CD4-positive, alpha-beta memory T cell (primary cell): Measurements from ENCODE around the gene INTS7. TPM values are rescaled to one million over a fixed set of nuclear protein-coding genes. Genes with fewer than 3 reads are reported as not detected.
"Not testable (repeated sequence)": the region's sequence is repeated elsewhere in the genome, so short reads cannot be mapped to it uniquely, and the experiment has no call there.

Experiments used
- CTCF ChIA-PET: fragments of 350-600 bp; sonication (Branson Sonifier 250); formaldehyde crosslinking; loops from one replicate; lab custom pipeline; 2021; ENCODE audit warnings: inconsistent platforms; ENCODE audit not compliant: partially characterized antibody; lab: Charles Lee
- POLR2A ChIA-PET: fragments of 350-600 bp; sonication (Branson Sonifier 250); formaldehyde crosslinking; loops from one replicate; lab custom pipeline; 2021; ENCODE audit not compliant: partially characterized antibody; lab: Charles Lee
- DNase-seq, 5 donors: peaks; one replicate each; pipeline versions ENCODE4 v3.0.0 to v3.0.0-alpha.2; 2020 to 2022; ENCODE audit warnings: mixed read lengths in 1 of 5
- H3K27ac ChIP-seq: one replicate; pipeline ENCODE4 v1.7.0; 2013; ENCODE audit warnings: low read depth, low read length
- H3K27me3 ChIP-seq: 2 replicates; pipeline ENCODE4 v1.7.0; 2013; ENCODE audit warnings: mild to moderate bottlenecking, low read length, moderate library complexity; ENCODE audit not compliant: insufficient read depth
- H3K36me3 ChIP-seq: 2 replicates; pipeline ENCODE4 v1.7.0; 2013; ENCODE audit warnings: mild to moderate bottlenecking, low read length, moderate library complexity; ENCODE audit not compliant: insufficient read depth
- H3K4me1 ChIP-seq: 2 replicates; pipeline ENCODE4 v1.7.0; 2013; ENCODE audit warnings: mild to moderate bottlenecking, low read length, moderate library complexity; ENCODE audit not compliant: insufficient read depth
- H3K4me3 ChIP-seq, 2 donors: one replicate each; pipeline ENCODE4 v1.7.0; 2013; ENCODE audit warnings: low read length in 2 of 2, mild to moderate bottlenecking in 1 of 2
- H3K9me3 ChIP-seq, 2 donors: one replicate each; pipeline ENCODE4 v1.7.0; 2013; ENCODE audit warnings: low read length in 2 of 2, control low read depth in 1 of 2; ENCODE audit not compliant: control insufficient read depth in 1 of 2
- H3K27ac Mint-ChIP-seq, 7 donors: one replicate each; pipeline ENCODE4 v1.8.0; 2020 to 2021; ENCODE audit warnings: mixed read lengths in 7 of 7, mild to moderate bottlenecking in 6 of 7, inconsistent platforms in 3 of 7, moderate library complexity in 3 of 7
- H3K27me3 Mint-ChIP-seq, 2 donors: one replicate each; pipeline ENCODE4 v1.8.0; 2020 to 2021; ENCODE audit warnings: mixed read lengths in 2 of 2
- H3K36me3 Mint-ChIP-seq, 2 donors: one replicate each; pipeline ENCODE4 v1.8.0; 2020 to 2021; ENCODE audit warnings: mixed read lengths in 2 of 2, inconsistent platforms in 1 of 2, mild to moderate bottlenecking in 1 of 2
- H3K4me1 Mint-ChIP-seq, 4 donors: one replicate each; pipeline ENCODE4 v1.8.0; 2020 to 2021; ENCODE audit warnings: mixed read lengths in 4 of 4, mild to moderate bottlenecking in 1 of 4
- H3K4me3 Mint-ChIP-seq, 8 donors: one replicate each; pipeline ENCODE4 v1.8.0; 2020 to 2021; ENCODE audit warnings: mixed read lengths in 8 of 8, mild to moderate bottlenecking in 7 of 8, moderate library complexity in 6 of 8, inconsistent platforms in 3 of 8
- H3K9me3 Mint-ChIP-seq, 8 donors: one replicate each; pipeline ENCODE4 v1.8.0; 2020 to 2021; ENCODE audit warnings: mixed read lengths in 8 of 8, mild to moderate bottlenecking in 5 of 8, inconsistent platforms in 3 of 8, moderate library complexity in 1 of 8
- intact Hi-C: fragments of 100-400 bp; cut with micrococcal nuclease; formaldehyde crosslinking; loops from one replicate; pipeline ENCODE4 v1.15.1; 2023
- polyA plus RNA-seq, 2 donors: library from polyadenylated mRNA; unstranded; fragments of 300-500 nt; fragmentation: Illumina TruSeq; gene quantifications; one replicate each; pipeline ENCODE4 v1.2.3, GENCODE V29; 2021
- total RNA-seq, 2 experiments: library from RNA; stranded (reverse); gene quantifications; one replicate each; pipeline ENCODE4 v1.2.3, GENCODE V29; 2021

Gene INTS7
- total and polyA plus RNA-seq, 4 experiments from 2014 or later: 8.4 to 19.1 (median 10.9) TPM

DNA sequence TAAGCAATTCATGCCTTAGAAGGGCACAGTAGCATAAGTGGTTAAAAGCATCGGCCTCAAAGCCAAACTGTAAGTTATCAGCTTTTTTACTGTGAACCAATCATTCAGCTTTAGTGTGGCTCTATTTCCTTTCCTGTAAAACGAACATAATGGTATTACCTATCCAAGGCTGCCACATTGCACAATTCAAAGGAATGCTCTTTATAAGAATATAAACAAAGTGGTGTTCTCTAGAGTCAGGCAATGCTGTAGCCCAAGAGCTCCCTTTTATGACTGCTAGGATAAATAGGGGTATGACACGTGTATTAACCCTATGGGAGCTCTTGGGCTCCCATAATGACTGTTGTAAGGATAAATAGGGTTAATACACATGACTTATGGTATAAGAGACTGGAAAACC is 25.4 kb downstream of the INTS7 start:
- intact Hi-C loops: loop anchor here (5.0 kb wide), 1 partner anchor 357 kb away; no protein-coding TSS in a partner anchor
- H3K27me3 ChIP-seq: no peaks in the 10 kb centered on the region
- POLR2A ChIA-PET: no interaction called here
- Mint-ChIP-seq H3K36me3 (peaks cover 18 to 21% of the 10 kb centered on the region in 2 donors), H3K9me3 (no peaks in the 10 kb centered on the region), H3K27ac (no peak overlapping the region), H3K27me3 (no peaks in the 10 kb centered on the region), H3K4me1 (peaks cover 0 to 8% (median 4%) of the 10 kb centered on the region in 4 donors), H3K4me3 (no peak overlapping the region)
- no peak for DNase-seq
- H3K36me3 ChIP-seq: peaks cover 5% of the 10 kb centered on the region
- H3K9me3 ChIP-seq: no peaks in the 10 kb centered on the region
- H3K4me3 ChIP-seq: no peak overlapping the region
- CTCF ChIA-PET: interaction anchor here (0.7 to 2.4 kb wide), 7 partner anchors 12 to 446 kb away, joined by 3 to 16 read pairs (median 4); partner anchors contain the start of genes DTL and INTS7
- H3K4me1 ChIP-seq: no peaks in the 10 kb centered on the region
- H3K27ac ChIP-seq: no peak overlapping the region

DNA sequence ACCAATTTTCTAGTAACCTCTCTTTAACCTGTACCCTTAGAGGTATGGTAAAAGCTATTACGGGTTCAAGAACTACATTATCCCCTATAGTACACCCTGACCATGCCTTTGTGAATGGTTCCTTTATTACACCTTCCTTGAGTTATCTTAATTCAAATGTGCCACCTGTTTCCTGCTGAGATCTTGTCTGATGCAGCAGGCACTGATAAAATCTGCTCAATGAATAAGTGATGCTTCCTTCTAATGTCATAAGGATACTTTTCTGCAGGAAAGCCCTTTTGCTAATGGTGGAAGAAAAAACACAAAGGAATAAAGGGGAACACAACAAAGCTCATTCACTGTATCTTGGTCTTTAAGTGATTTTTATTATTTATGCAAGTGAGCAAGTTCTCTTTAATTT is 25.8 kb downstream of the INTS7 start:
- Histone ChIP-seq H3K27me3 (no peaks in the 10 kb centered on the region), H3K9me3 (no peaks in the 10 kb centered on the region), H3K36me3 (peaks cover 9% of the 10 kb centered on the region), H3K27ac (no peak overlapping the region), H3K4me3 (no peak overlapping the region), H3K4me1 (no peaks in the 10 kb centered on the region)
- Mint-ChIP-seq H3K27me3 (no peaks in the 10 kb centered on the region), H3K9me3 (no peaks in the 10 kb centered on the region), H3K4me1 (peaks cover 0 to 8% (median 4%) of the 10 kb centered on the region in 4 donors), H3K4me3 (no peak overlapping the region), H3K27ac (peak overlapping the region in 1 of 7 donors; percentile 2), H3K36me3 (peaks cover 21 to 24% of the 10 kb centered on the region in 2 donors)
- no peak for DNase-seq
- ChIA-PET POLR2A (no interaction called here), CTCF (interaction anchor here (0.7 to 2.4 kb wide), 6 partner anchors 12 to 446 kb away, joined by 3 to 16 read pairs (median 4); partner anchors contain the start of genes DTL and INTS7)
- intact Hi-C loops: no loop called here

DNA sequence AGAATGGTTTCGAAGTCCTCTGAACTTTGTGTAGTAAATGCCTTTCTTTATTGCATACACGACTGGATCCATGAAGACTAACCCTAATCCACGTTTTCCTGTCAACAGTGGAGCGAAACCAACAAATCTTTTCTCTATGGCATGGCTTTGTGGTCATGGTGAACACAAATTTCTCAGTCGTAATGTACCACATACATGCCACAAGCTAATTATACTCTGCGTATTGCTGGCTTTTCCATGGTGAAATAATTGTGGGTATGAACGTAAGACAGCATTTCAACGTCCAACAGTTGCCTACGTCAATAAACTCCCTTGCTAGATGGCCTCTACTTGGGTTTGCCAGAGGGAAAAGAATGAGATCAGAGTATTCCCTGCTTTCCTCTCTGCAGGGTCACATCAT is 27.5 kb downstream of the INTS7 start:
- no peaks in the 10 kb centered on the region for H3K4me1 ChIP-seq
- no peaks in the 10 kb centered on the region for H3K9me3 ChIP-seq
- ChIA-PET POLR2A (no interaction called here), CTCF (no interaction called here)
- no peak overlapping the region for H3K4me3 Mint-ChIP-seq
- H3K9me3 Mint-ChIP-seq: no peaks in the 10 kb centered on the region
- peaks cover 22 to 29% of the 10 kb centered on the region in 2 donors for H3K36me3 Mint-ChIP-seq
- peaks cover 0 to 8% (median 4%) of the 10 kb centered on the region in 4 donors for H3K4me1 Mint-ChIP-seq
- no peaks in the 10 kb centered on the region for H3K27me3 Mint-ChIP-seq
- H3K27ac Mint-ChIP-seq: no peak overlapping the region
- H3K27ac ChIP-seq: no peak overlapping the region
- H3K27me3 ChIP-seq: no peaks in the 10 kb centered on the region
- no peak for DNase-seq
- H3K36me3 ChIP-seq: peaks cover 9% of the 10 kb centered on the region
- intact Hi-C loops: no loop called here
- H3K4me3 ChIP-seq: no peak overlapping the region

GRCh38 chr1:212007178-212007577 is 28.2 kb downstream of the INTS7 start:
- Mint-ChIP-seq H3K27me3 (no peaks in the 10 kb centered on the region), H3K27ac (no peak overlapping the region), H3K4me1 (peaks cover 0 to 8% (median 3%) of the 10 kb centered on the region in 4 donors), H3K9me3 (no peaks in the 10 kb centered on the region), H3K4me3 (no peak overlapping the region), H3K36me3 (peaks cover 25 to 36% of the 10 kb centered on the region in 2 donors)
- H3K36me3 ChIP-seq: peaks cover 9% of the 10 kb centered on the region
- POLR2A ChIA-PET: no interaction called here
- CTCF ChIA-PET: no interaction called here
- no peaks in the 10 kb centered on the region for H3K27me3 ChIP-seq
- H3K4me3 ChIP-seq: no peak overlapping the region
- DNase-seq: no peak
- H3K4me1 ChIP-seq: no peaks in the 10 kb centered on the region
- no peaks in the 10 kb centered on the region for H3K9me3 ChIP-seq
- H3K27ac ChIP-seq: no peak overlapping the region
- intact Hi-C loops: no loop called here

- CTCF ChIA-PET: interaction anchor here (1.2 to 1.8 kb wide), 3 partner anchors 8 to 451 kb away, joined by 4 to 7 read pairs (median 4); partner anchors contain the start of genes DTL and INTS7
- H3K36me3 Mint-ChIP-seq: peaks cover 31 to 49% of the 10 kb centered on the region in 2 donors
- peaks cover 9% of the 10 kb centered on the region for H3K36me3 ChIP-seq
Measured at GRCh38 chr1:212004895-212005608, 30.3 kb downstream of the INTS7 start.

GRCh38 chr1:212002536-212002935 is 32.8 kb downstream of the INTS7 start:
- ChIA-PET CTCF (interaction anchor here (1.7 kb wide), 1 partner anchor 10 kb away, joined by 8 read pairs; no protein-coding TSS in a partner anchor), POLR2A (no interaction called here)
- peak overlapping the region in 1 of 7 donors; percentile 62 for H3K27ac Mint-ChIP-seq
- peaks cover 28 to 41% of the 10 kb centered on the region in 2 donors for H3K36me3 Mint-ChIP-seq
- no peaks in the 10 kb centered on the region for H3K27me3 Mint-ChIP-seq
- H3K27ac ChIP-seq: no peak overlapping the region
- DNase-seq: no peak
- intact Hi-C loops: no loop called here
- H3K27me3 ChIP-seq: no peaks in the 10 kb centered on the region
- H3K4me3 ChIP-seq: no peak overlapping the region
- no peak overlapping the region for H3K4me3 Mint-ChIP-seq
- H3K9me3 ChIP-seq: no peaks in the 10 kb centered on the region
- H3K9me3 Mint-ChIP-seq: no peaks in the 10 kb centered on the region
- peaks cover 0 to 6% (median 2%) of the 10 kb centered on the region in 4 donors for H3K4me1 Mint-ChIP-seq
- peaks cover 9% of the 10 kb centered on the region for H3K36me3 ChIP-seq
- no peaks in the 10 kb centered on the region for H3K4me1 ChIP-seq

More at GRCh38 chr1:212004895-212005608, 30.3 kb downstream of the INTS7 start:
- Histone ChIP-seq H3K4me1 (no peaks in the 10 kb centered on the region), H3K4me3 (no peak overlapping the region), H3K27me3 (no peaks in the 10 kb centered on the region), H3K27ac (no peak overlapping the region), H3K9me3 (no peaks in the 10 kb centered on the region)
- Mint-ChIP-seq H3K9me3 (no peaks in the 10 kb centered on the region), H3K27ac (no peak overlapping the region), H3K4me1 (peaks cover 0 to 8% (median 2%) of the 10 kb centered on the region in 4 donors), H3K4me3 (no peak overlapping the region), H3K27me3 (no peaks in the 10 kb centered on the region)
- POLR2A ChIA-PET: no interaction called here
- DNase-seq: no peak
- intact Hi-C loops: no loop called here

DNA sequence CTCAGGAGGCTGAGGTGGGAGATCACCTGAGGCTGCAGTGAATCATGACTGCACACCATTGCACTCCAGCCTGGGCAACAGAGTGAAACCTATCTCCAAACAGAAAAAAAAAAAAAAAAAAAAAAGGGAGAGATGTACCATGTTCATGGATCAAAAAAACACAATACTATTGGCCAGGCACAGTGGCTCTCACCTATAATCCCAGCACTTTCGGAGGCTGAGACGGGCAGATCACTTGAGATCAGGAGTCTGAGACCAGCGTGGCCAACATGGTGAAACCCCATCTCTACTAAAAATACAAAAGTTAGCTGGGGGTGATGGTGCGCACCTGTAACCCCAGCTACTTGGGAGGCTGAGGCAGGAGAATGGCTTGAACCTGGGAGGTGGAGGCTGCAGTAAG is 37.9 kb downstream of the INTS7 start:
- H3K36me3 ChIP-seq, H3K9me3 Mint-ChIP-seq, H3K4me1 Mint-ChIP-seq, POLR2A ChIA-PET, H3K27ac Mint-ChIP-seq, H3K27ac ChIP-seq, intact Hi-C loops, H3K4me3 ChIP-seq, H3K27me3 ChIP-seq, H3K4me3 Mint-ChIP-seq, H3K4me1 ChIP-seq, H3K27me3 Mint-ChIP-seq, DNase-seq, H3K9me3 ChIP-seq: not testable (repeated sequence)
- CTCF ChIA-PET: interaction anchor here (1.3 kb wide), 1 partner anchor 13 kb away, joined by 3 read pairs; no protein-coding TSS in a partner anchor
- peaks cover 17 to 36% of the 10 kb centered on the region in 2 donors for H3K36me3 Mint-ChIP-seq
